ENCODE measurements around the gene P2RY12.

Gene P2RY12

DNA sequence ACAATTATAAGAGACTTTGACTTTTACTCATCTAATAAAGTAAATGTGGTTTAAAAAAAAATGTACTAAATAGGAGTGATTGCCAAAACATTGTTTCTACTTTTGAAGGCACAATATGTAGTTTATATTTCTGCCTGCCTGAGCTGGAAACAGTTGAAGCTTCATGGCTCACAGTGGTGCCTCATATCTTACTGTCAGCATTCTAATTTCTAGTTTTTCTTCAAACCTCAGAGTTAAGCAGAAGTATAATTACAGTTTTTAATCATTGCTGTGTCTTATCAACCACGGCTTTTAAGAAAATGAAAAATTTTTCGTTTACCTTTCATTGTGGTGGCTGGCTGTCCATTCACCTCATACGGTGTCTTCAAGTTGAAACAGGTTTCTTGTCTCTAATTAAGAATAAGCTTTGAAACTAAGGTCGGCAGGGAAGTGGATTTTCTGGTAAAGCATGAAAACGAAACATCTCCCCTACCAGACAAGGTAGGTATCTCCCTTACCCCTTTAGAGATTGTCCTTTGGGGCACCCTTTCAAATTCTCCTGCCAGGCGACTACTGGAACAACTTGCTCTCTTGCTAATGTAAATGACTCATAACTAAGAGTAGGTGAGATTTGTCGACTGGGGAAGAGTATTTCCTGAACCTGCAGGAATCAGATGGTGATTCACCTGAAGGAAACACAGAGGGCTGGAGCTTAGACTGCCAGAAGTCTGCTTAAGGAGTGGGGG lies 68.1 kb downstream of the P2RY12 start, which contains the start of gene GPR87:
GPR87 (minus strand) TSS at position 554 of the 725 bp plus-strand sequence. CDS start 16,720 bp downstream, outside the sequence.
- Histone ChIP-seq H3K4me3 (ENCODE audit: low read length) (no peak within 1 kb of the TSS), H2AK5ac (ENCODE audit: low read length) (no peak within 1 kb of the TSS), H3K4me1 (ENCODE audit: control insufficient read depth, low read depth, low read length) (peaks cover 10% of the 10 kb centered on the region), H3K27me3 (ENCODE audit: insufficient read depth, low read length, poor library complexity) (no peaks in the 10 kb centered on the region), H4K5ac (ENCODE audit: low read length) (no peak within 1 kb of the TSS), H3K79me2 (ENCODE audit: control insufficient read depth, insufficient read depth, low read length) (no peaks in the 10 kb centered on the region), H3K56ac (ENCODE audit: low read length) (no peak within 1 kb of the TSS), H3K27ac (ENCODE audit: low read depth, low read length) (no peak within 1 kb of the TSS), H3K23ac (ENCODE audit: low read length) (no peak within 1 kb of the TSS), H2BK120ac (ENCODE audit: low read depth, low read length) (no peak within 1 kb of the TSS), H3K36me3 (ENCODE audit: control insufficient read depth, insufficient read depth, low read length) (no peaks in the 10 kb centered on the region), H2BK15ac (replicated peaks; ENCODE audit: low read depth) (no peak within 1 kb of the TSS), H4K8ac (ENCODE audit: low read depth, low read length) (no peak within 1 kb of the TSS), H3K4me2 (ENCODE audit: low read length) (no peak within 1 kb of the TSS), H3K9ac (ENCODE audit: low read length) (no peak within 1 kb of the TSS), H3K79me1 (ENCODE audit: low read length) (no peaks in the 10 kb centered on the region), H3K18ac (ENCODE audit: low read length) (no peak within 1 kb of the TSS), H3K4ac (ENCODE audit: low read depth, low read length) (no peak within 1 kb of the TSS), H2BK5ac (ENCODE audit: low read length) (no peak within 1 kb of the TSS)
- peak; percentile 90 for DNase-seq
- WGBS (ENCODE audit: extremely low coverage, insufficient coverage, low lambda C conversion rate) = no CpG with 5 or more reads among the region's 7 CpGs

DNA sequence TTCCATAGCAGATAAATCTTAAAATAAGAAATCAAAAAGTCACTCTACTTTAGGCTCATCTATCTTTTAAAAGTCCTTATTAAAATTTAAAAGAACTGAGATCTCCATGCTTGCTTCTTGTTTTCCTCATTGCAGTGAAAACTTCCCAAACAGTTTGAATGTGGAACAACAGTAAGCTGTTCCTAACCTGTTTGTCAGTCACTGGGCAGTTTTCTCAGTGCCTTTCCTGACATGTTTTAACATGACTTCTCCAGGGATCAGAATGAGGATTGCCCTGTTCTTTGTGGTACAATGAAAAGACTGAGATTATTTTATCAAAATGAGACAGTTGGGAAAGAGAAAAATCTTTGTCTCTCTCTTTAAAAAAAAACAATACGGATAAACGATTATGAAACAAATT lies 68.7 kb downstream of the P2RY12 start:
- H2AK5ac ChIP-seq (ENCODE audit: low read length) = no peak overlapping the region
- H3K27me3 ChIP-seq (ENCODE audit: insufficient read depth, low read length, poor library complexity) = no peaks in the 10 kb centered on the region
- H3K4ac ChIP-seq (ENCODE audit: low read depth, low read length) = no peak overlapping the region
- no peak overlapping the region for H3K18ac ChIP-seq (ENCODE audit: low read length)
- no peak for DNase-seq
- no peak overlapping the region for H3K56ac ChIP-seq (ENCODE audit: low read length)
- no peak overlapping the region for H4K8ac ChIP-seq (ENCODE audit: low read depth, low read length)
- H3K27ac ChIP-seq (ENCODE audit: low read depth, low read length) = no peak overlapping the region
- H3K79me1 ChIP-seq (ENCODE audit: low read length) = no peaks in the 10 kb centered on the region
- H2BK5ac ChIP-seq (ENCODE audit: low read length) = no peak overlapping the region
- peaks cover 10% of the 10 kb centered on the region for H3K4me1 ChIP-seq (ENCODE audit: control insufficient read depth, low read depth, low read length)
- no peak overlapping the region for H2BK120ac ChIP-seq (ENCODE audit: low read depth, low read length)
- H3K23ac ChIP-seq (ENCODE audit: low read length) = no peak overlapping the region
- no peak overlapping the region for H4K5ac ChIP-seq (ENCODE audit: low read length)
- H2BK15ac ChIP-seq (replicated peaks; ENCODE audit: low read depth) = no peak overlapping the region
- H3K36me3 ChIP-seq (ENCODE audit: control insufficient read depth, insufficient read depth, low read length) = no peaks in the 10 kb centered on the region
- no peaks in the 10 kb centered on the region for H3K79me2 ChIP-seq (ENCODE audit: control insufficient read depth, insufficient read depth, low read length)
- no peak overlapping the region for H3K4me2 ChIP-seq (ENCODE audit: low read length)
- no CpG with 5 or more reads among the region's 2 CpGs for WGBS (ENCODE audit: extremely low coverage, insufficient coverage, low lambda C conversion rate)
- H3K9ac ChIP-seq (ENCODE audit: low read length) = no peak overlapping the region
- H3K4me3 ChIP-seq (ENCODE audit: low read length) = no peak overlapping the region

GRCh38 chr3:151315136-151315535 lies 69.4 kb downstream of the P2RY12 start:
- no peaks in the 10 kb centered on the region for H3K27me3 ChIP-seq (ENCODE audit: insufficient read depth, low read length, poor library complexity)
- H3K36me3 ChIP-seq (ENCODE audit: control insufficient read depth, insufficient read depth, low read length) = no peaks in the 10 kb centered on the region
- H2BK5ac ChIP-seq (ENCODE audit: low read length) = no peak overlapping the region
- peak; percentile 70 for DNase-seq
- no peak overlapping the region for H3K4ac ChIP-seq (ENCODE audit: low read depth, low read length)
- H3K79me2 ChIP-seq (ENCODE audit: control insufficient read depth, insufficient read depth, low read length) = no peaks in the 10 kb centered on the region
- no peak overlapping the region for H3K27ac ChIP-seq (ENCODE audit: low read depth, low read length)
- no peak overlapping the region for H3K4me3 ChIP-seq (ENCODE audit: low read length)
- no peak overlapping the region for H3K9ac ChIP-seq (ENCODE audit: low read length)
- no peak overlapping the region for H2AK5ac ChIP-seq (ENCODE audit: low read length)
- no peak overlapping the region for H3K23ac ChIP-seq (ENCODE audit: low read length)
- no peaks in the 10 kb centered on the region for H3K79me1 ChIP-seq (ENCODE audit: low read length)
- no CpG with 5 or more reads among the region's 2 CpGs for WGBS (ENCODE audit: extremely low coverage, insufficient coverage, low lambda C conversion rate)
- H2BK15ac ChIP-seq (replicated peaks; ENCODE audit: low read depth) = no peak overlapping the region
- H2BK120ac ChIP-seq (ENCODE audit: low read depth, low read length) = no peak overlapping the region
- H3K18ac ChIP-seq (ENCODE audit: low read length) = no peak overlapping the region
- H3K56ac ChIP-seq (ENCODE audit: low read length) = no peak overlapping the region
- H4K8ac ChIP-seq (ENCODE audit: low read depth, low read length) = no peak overlapping the region
- H3K4me1 ChIP-seq (ENCODE audit: control insufficient read depth, low read depth, low read length) = peaks cover 6% of the 10 kb centered on the region
- no peak overlapping the region for H3K4me2 ChIP-seq (ENCODE audit: low read length)
- no peak overlapping the region for H4K5ac ChIP-seq (ENCODE audit: low read length)

DNA sequence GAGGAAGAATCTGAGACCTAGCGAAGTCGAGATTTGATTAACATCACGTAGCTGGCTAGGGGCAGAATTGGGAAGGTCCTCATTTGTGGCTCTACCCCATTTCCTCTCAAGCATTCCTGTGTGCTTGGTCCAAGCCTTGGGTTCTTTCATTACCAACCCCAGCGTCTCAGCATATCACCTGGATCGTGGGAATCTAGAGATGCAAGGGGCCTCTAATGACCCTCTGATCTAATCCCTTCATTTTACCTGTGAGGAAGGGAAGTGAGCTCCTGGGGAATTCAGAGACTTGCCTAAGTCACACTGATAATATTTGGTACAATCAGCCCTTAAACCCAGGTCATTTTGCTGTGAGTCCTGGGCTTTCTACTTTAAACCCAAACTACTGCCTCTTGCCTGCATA lies 70.0 kb downstream of the P2RY12 start:
- no peak overlapping the region for H3K4me3 ChIP-seq (ENCODE audit: low read length)
- H3K9ac ChIP-seq (ENCODE audit: low read length) = no peak overlapping the region
- H3K18ac ChIP-seq (ENCODE audit: low read length) = peak overlapping the region; percentile 75
- WGBS (ENCODE audit: extremely low coverage, insufficient coverage, low lambda C conversion rate) = no CpG with 5 or more reads among the region's 5 CpGs
- H4K8ac ChIP-seq (ENCODE audit: low read depth, low read length) = no peak overlapping the region
- no peaks in the 10 kb centered on the region for H3K79me1 ChIP-seq (ENCODE audit: low read length)
- H3K23ac ChIP-seq (ENCODE audit: low read length) = no peak overlapping the region
- H3K27me3 ChIP-seq (ENCODE audit: insufficient read depth, low read length, poor library complexity) = no peaks in the 10 kb centered on the region
- H3K27ac ChIP-seq (ENCODE audit: low read depth, low read length) = no peak overlapping the region
- H3K56ac ChIP-seq (ENCODE audit: low read length) = no peak overlapping the region
- no peak overlapping the region for H2BK120ac ChIP-seq (ENCODE audit: low read depth, low read length)
- H4K5ac ChIP-seq (ENCODE audit: low read length) = no peak overlapping the region
- no peaks in the 10 kb centered on the region for H3K79me2 ChIP-seq (ENCODE audit: control insufficient read depth, insufficient read depth, low read length)
- H3K4ac ChIP-seq (ENCODE audit: low read depth, low read length) = no peak overlapping the region
- no peak overlapping the region for H3K4me2 ChIP-seq (ENCODE audit: low read length)
- no peak overlapping the region for H2BK15ac ChIP-seq (replicated peaks; ENCODE audit: low read depth)
- H2AK5ac ChIP-seq (ENCODE audit: low read length) = no peak overlapping the region
- H3K36me3 ChIP-seq (ENCODE audit: control insufficient read depth, insufficient read depth, low read length) = no peaks in the 10 kb centered on the region
- DNase-seq = peak; percentile 47
- H2BK5ac ChIP-seq (ENCODE audit: low read length) = no peak overlapping the region
- peaks cover 6% of the 10 kb centered on the region for H3K4me1 ChIP-seq (ENCODE audit: control insufficient read depth, low read depth, low read length)

- WGBS (ENCODE audit: extremely low coverage, insufficient coverage, low lambda C conversion rate) = no CpG with 5 or more reads among the region's 2 CpGs
Observed at GRCh38 chr3:151314137-151314536, 70.4 kb downstream of the P2RY12 start.

DNA sequence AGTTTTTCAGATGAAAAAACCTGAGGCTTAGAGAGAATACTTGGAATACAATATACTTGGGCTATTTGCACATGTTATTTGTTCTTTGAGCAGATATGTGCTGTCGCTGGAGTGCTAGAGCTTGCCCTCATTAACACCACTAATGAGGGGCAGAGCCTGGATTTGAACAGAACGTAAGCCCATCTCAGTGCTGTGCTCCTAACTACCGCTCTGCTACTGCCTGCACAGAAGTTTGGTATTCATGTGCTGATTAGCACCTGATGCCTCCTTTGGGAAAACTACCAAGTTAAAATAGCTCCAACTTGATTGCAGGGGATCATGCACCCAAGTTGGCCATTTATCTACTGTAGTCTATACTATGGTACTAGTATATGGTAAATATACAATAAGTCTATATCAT lies 71.6 kb downstream of the P2RY12 start:
- no CpG with 5 or more reads among the region's 3 CpGs for WGBS (ENCODE audit: extremely low coverage, insufficient coverage, low lambda C conversion rate)
- Histone ChIP-seq H3K9ac (ENCODE audit: low read length) (no peak overlapping the region), H3K27ac (ENCODE audit: low read depth, low read length) (no peak overlapping the region), H3K56ac (ENCODE audit: low read length) (no peak overlapping the region), H3K18ac (ENCODE audit: low read length) (no peak overlapping the region), H3K27me3 (ENCODE audit: insufficient read depth, low read length, poor library complexity) (no peaks in the 10 kb centered on the region), H2BK5ac (ENCODE audit: low read length) (no peak overlapping the region), H3K79me2 (ENCODE audit: control insufficient read depth, insufficient read depth, low read length) (no peaks in the 10 kb centered on the region), H3K4me1 (ENCODE audit: control insufficient read depth, low read depth, low read length) (peaks cover 6% of the 10 kb centered on the region), H2BK120ac (ENCODE audit: low read depth, low read length) (no peak overlapping the region), H3K23ac (ENCODE audit: low read length) (no peak overlapping the region), H3K36me3 (ENCODE audit: control insufficient read depth, insufficient read depth, low read length) (no peaks in the 10 kb centered on the region), H2BK15ac (replicated peaks; ENCODE audit: low read depth) (no peak overlapping the region), H4K8ac (ENCODE audit: low read depth, low read length) (no peak overlapping the region), H4K5ac (ENCODE audit: low read length) (no peak overlapping the region), H3K4me3 (ENCODE audit: low read length) (no peak overlapping the region), H3K79me1 (ENCODE audit: low read length) (no peaks in the 10 kb centered on the region), H3K4ac (ENCODE audit: low read depth, low read length) (no peak overlapping the region), H2AK5ac (ENCODE audit: low read length) (no peak overlapping the region), H3K4me2 (ENCODE audit: low read length) (no peak overlapping the region)
- DNase-seq = no peak

More at GRCh38 chr3:151314137-151314536, 70.4 kb downstream of the P2RY12 start:
- no peak overlapping the region for H3K23ac ChIP-seq (ENCODE audit: low read length)
- H2BK120ac ChIP-seq (ENCODE audit: low read depth, low read length) = no peak overlapping the region
- H3K27ac ChIP-seq (ENCODE audit: low read depth, low read length) = no peak overlapping the region
- H3K36me3 ChIP-seq (ENCODE audit: control insufficient read depth, insufficient read depth, low read length) = no peaks in the 10 kb centered on the region
- no peak for DNase-seq
- no peak overlapping the region for H4K8ac ChIP-seq (ENCODE audit: low read depth, low read length)
- no peak overlapping the region for H3K18ac ChIP-seq (ENCODE audit: low read length)
- no peak overlapping the region for H4K5ac ChIP-seq (ENCODE audit: low read length)
- H3K56ac ChIP-seq (ENCODE audit: low read length) = no peak overlapping the region
- H2BK5ac ChIP-seq (ENCODE audit: low read length) = no peak overlapping the region
- H3K79me2 ChIP-seq (ENCODE audit: control insufficient read depth, insufficient read depth, low read length) = no peaks in the 10 kb centered on the region
- H3K27me3 ChIP-seq (ENCODE audit: insufficient read depth, low read length, poor library complexity) = no peaks in the 10 kb centered on the region
- no peaks in the 10 kb centered on the region for H3K79me1 ChIP-seq (ENCODE audit: low read length)
- H3K4me3 ChIP-seq (ENCODE audit: low read length) = no peak overlapping the region
- no peak overlapping the region for H3K9ac ChIP-seq (ENCODE audit: low read length)
- no peak overlapping the region for H3K4ac ChIP-seq (ENCODE audit: low read depth, low read length)
- H3K4me2 ChIP-seq (ENCODE audit: low read length) = no peak overlapping the region
- H2BK15ac ChIP-seq (replicated peaks; ENCODE audit: low read depth) = no peak overlapping the region
- H2AK5ac ChIP-seq (ENCODE audit: low read length) = no peak overlapping the region
- H3K4me1 ChIP-seq (ENCODE audit: control insufficient read depth, low read depth, low read length) = peaks cover 6% of the 10 kb centered on the region

All from mesendoderm (in vitro differentiated cells).